Thyroid gland (tissue), 4 donors: ENCODE measurements around the gene ALDH3A1. TPM values are rescaled to one million over a fixed set of nuclear protein-coding genes. Genes with fewer than 3 reads are reported as not detected.

ENCODE experiments used
- DNase-seq, 2 donors: peaks; one replicate each; pipeline ENCODE4 v3.0.0-alpha.2; 2019
- H3K27ac ChIP-seq, 3 donors: fragments of 200-600 bp; sonication (generic); 1 replicate in 2 of 3; 2 replicates in 1 of 3; pipeline ENCODE4 v1.5.1; 2016 to 2019; ENCODE audit warnings: mild to moderate bottlenecking in 1 of 3, moderate library complexity in 1 of 3
- H3K27me3 ChIP-seq: fragments of 200-600 bp; sonication (generic); one replicate; pipeline ENCODE4 v1.5.1; 2019
- H3K36me3 ChIP-seq, 2 donors: fragments of 200-600 bp; sonication (generic); one replicate each; pipeline ENCODE4 v1.5.1; 2016 to 2019
- H3K4me1 ChIP-seq, 2 donors: fragments of 200-600 bp; sonication (generic); one replicate each; pipeline ENCODE4 v1.5.1; 2017 to 2019
- H3K4me3 ChIP-seq, 3 donors: fragments of 200-600 bp; sonication (generic); replicated peaks in 1 of 3; 1 replicate in 2 of 3; 2 replicates in 1 of 3; pipeline ENCODE4 v1.5.1; 2016; ENCODE audit warnings: mild to moderate bottlenecking in 1 of 3
- H3K9me3 ChIP-seq: fragments of 200-600 bp; sonication (generic); one replicate; pipeline ENCODE4 v1.5.1; 2017
- POLR2A ChIP-seq, 2 donors: fragments of 450-650 bp; IDR thresholded peaks; one replicate each; pipeline ENCODE4 v1.6.1; 2017; ENCODE audit warnings: antibody characterized with exemption in 2 of 2, mild to moderate bottlenecking in 2 of 2, moderate library complexity in 1 of 2
- WGBS, 2 donors: methylation state at CpG; one replicate each; pipeline ENCODE4 v1.1.5; 2017; 5-methylcytosine and 5-hydroxymethylcytosine counted together
- intact Hi-C: fragments of 100-400 bp; cut with DNase I; formaldehyde crosslinking; loops from one replicate; pipeline ENCODE4 v1.15.1; 2023
- total RNA-seq, 4 donors: library from RNA; depleted of rRNA; stranded (reverse); fragments of >200 nt; gene quantifications; one replicate each; pipeline ENCODE4 v1.2.3, GENCODE V29; 2016
- TF ChIP-seq, protein P1 (sequence below), 6 experiments: fragments of 200-600 bp in 3 of 6; fragments of 450-650 bp in 3 of 6; sonication (generic) in 3 of 6; IDR thresholded peaks; one replicate each; pipeline ENCODE4 v1.5.1; 2016 to 2019; ENCODE audit warnings: antibody characterized with exemption in 6 of 6, mild to moderate bottlenecking in 2 of 6, inconsistent platforms in 1 of 6, moderate library complexity in 1 of 6

The ALDH3A1 gene
- total RNA-seq, 4 donors from 2014 or later, result 0.94 to 1.6 (median 1.1) TPM; not detected in 1

DNA sequence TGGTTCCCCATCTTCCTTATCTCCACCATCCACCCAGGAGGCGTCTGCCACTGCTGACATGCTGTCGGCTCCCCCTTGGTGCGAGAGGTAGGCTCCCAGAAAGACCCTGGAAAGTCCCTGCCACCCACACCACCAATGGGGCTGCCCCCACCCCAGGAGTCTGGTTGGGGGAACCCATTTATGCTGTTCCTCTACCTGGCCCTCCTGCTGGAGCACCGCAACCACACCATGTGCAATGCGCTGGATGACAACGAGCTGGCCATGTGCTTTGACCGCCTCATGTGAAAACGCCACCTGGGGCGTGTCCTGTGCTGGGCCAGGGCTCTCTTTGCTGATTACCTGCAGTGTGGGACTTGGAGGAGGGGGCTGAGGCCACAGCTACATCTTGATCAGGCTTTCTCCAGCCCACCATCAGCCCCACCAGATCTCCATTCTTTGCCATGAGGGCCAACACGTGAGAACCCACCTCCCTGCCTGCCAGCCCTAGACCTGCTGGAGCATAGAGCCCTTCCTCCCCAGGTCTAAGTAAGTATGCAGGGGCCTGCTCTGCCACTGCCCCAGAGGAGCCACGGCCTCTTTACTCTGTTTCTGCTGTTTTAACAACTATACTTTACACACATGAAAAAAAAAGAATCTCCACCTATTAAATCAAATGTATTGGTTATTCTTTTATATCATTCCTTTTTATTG is 7.9 kb upstream of the ALDH3A1 start:
- 84 to 89% methylated on average over 9 to 11 of the region's 11 CpGs for WGBS, 2 donors
- TF ChIP-seq, protein P1, sequence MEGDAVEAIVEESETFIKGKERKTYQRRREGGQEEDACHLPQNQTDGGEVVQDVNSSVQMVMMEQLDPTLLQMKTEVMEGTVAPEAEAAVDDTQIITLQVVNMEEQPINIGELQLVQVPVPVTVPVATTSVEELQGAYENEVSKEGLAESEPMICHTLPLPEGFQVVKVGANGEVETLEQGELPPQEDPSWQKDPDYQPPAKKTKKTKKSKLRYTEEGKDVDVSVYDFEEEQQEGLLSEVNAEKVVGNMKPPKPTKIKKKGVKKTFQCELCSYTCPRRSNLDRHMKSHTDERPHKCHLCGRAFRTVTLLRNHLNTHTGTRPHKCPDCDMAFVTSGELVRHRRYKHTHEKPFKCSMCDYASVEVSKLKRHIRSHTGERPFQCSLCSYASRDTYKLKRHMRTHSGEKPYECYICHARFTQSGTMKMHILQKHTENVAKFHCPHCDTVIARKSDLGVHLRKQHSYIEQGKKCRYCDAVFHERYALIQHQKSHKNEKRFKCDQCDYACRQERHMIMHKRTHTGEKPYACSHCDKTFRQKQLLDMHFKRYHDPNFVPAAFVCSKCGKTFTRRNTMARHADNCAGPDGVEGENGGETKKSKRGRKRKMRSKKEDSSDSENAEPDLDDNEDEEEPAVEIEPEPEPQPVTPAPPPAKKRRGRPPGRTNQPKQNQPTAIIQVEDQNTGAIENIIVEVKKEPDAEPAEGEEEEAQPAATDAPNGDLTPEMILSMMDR (IDR thresholded peaks at IDR 0.05), result no peak
- TF ChIP-seq POLR2A (IDR thresholded peaks at IDR 0.05), result no peak
- Histone ChIP-seq H3K27ac (no peak overlapping the region), H3K4me1 (peaks cover 18 to 24% of the 10 kb centered on the region in 2 donors), H3K4me3 (no peak overlapping the region), H3K27me3 (no peaks in the 10 kb centered on the region), H3K9me3 (no peaks in the 10 kb centered on the region), H3K36me3 (no peaks in the 10 kb centered on the region)
- intact Hi-C loops, result no loop called here
- DNase-seq, result no peak

DNA sequence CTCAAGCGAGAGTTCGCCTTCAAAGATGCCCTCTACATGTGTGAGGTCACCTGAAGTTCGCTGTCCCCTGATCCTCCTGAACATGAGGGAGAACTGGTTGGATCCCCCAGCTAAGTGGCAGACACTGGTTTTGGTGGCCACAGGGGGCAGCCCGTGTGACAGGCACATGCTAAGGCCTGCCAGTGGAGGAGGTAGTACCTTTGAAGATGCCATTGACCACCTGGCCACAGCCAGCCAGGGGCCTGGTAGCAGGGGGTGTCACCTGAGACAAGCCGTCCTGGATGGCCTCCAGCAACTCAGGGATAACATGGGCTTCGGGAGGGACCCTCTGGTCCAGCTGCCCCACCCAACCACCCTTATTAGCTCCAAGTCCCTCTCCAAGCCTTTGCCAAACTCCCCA is 7.3 kb upstream of the ALDH3A1 start:
- Histone ChIP-seq H3K27me3 (no peaks in the 10 kb centered on the region), H3K4me3 (no peak overlapping the region), H3K27ac (no peak overlapping the region), H3K36me3 (no peaks in the 10 kb centered on the region), H3K9me3 (no peaks in the 10 kb centered on the region), H3K4me1 (peaks cover 18 to 30% of the 10 kb centered on the region in 2 donors)
- DNase-seq, result no peak
- TF ChIP-seq POLR2A (IDR thresholded peaks at IDR 0.05), result no peak
- TF ChIP-seq, protein P1 (IDR thresholded peaks at IDR 0.05), result no peak
- WGBS, 2 donors, result 88 to 91% methylated on average over 5 to 6 of the region's 6 CpGs
- intact Hi-C loops, result no loop called here

DNA sequence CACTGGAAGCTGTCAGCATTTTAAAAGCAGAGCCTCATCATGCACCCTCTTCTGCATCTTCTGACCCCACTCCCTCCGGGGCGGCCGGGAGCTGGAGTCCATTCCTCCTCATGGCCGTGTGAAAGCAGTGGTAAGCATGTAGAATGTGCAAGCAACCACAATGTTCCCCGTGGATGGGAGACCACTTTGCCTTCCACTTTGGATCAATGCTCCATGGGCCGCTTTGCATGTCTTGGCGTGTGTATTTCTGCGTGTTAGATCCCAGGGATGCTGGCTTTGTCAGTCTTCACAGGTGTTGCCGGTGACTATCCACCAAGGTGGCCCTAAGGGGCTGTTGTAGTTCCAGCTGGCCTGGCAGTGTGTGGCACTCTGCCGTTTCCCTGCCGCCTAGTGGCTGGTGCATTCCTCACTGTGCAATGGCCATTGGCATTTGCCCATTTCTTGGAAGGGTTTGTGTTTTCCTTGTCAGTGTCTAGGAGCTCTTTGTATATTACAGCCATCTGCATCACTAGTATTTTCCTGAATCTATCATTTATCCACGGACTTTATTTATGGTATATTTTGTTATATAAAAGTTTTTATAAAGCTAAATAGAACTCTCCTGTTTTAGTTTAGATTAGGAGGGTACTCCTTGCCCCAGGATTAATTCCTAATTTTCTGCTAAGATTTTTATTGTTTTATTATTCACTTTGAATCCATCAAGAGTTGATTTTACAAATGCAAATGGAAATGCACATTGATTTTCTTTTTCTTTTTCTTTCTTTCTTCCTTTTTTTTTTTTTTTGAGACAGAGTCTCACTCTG is 5.8 kb upstream of the ALDH3A1 start:
- Histone ChIP-seq H3K27me3 (no peaks in the 10 kb centered on the region), H3K4me1 (peaks cover 18 to 37% of the 10 kb centered on the region in 2 donors), H3K36me3 (no peaks in the 10 kb centered on the region), H3K9me3 (no peaks in the 10 kb centered on the region), H3K4me3 (no peak overlapping the region), H3K27ac (peak overlapping the region; percentile 51 to 94 (median 60))
- TF ChIP-seq POLR2A (IDR thresholded peaks at IDR 0.05), result no peak
- TF ChIP-seq, protein P1 (IDR thresholded peaks at IDR 0.05), result peak in 5 of 6 experiments; percentile 26 to 77 (median 67)
- WGBS, 2 donors, result 72 to 75% methylated on average over 9 to 12 of the region's 12 CpGs
- peak; percentile 72 to 84 for DNase-seq
- intact Hi-C loops, result no loop called here

DNA sequence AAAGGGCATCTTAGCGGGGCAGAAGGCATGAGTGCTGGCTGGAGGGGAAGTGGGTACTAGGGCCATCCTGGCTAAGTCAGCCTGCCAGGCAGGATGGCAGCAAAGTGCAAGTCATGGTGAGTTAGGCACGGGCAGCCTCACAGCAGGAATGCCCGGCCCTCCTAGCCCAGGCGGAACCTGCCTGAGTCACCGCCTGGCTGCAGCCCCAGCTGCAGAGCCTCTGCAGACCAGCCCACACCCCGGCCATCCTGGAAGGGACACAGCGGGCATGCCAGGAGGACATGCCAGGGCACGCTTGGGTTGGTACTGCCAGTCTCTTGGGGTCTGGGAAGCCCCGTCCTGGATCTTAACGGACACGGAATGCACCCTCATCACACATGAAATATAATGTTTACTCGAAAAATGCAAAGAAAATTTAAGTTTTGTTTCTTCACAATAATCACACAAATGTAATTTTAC is 5.0 kb upstream of the ALDH3A1 start:
- peak overlapping the region; percentile 81 to 98 (median 94) for H3K27ac ChIP-seq
- H3K4me3 ChIP-seq, result no peak overlapping the region
- no peaks in the 10 kb centered on the region for H3K36me3 ChIP-seq
- WGBS, 2 donors, result 35 to 37% methylated on average over 7 to 11 of the region's 12 CpGs
- peak; percentile 97 to 98 for DNase-seq
- peaks cover 18 to 45% of the 10 kb centered on the region in 2 donors for H3K4me1 ChIP-seq
- no peaks in the 10 kb centered on the region for H3K9me3 ChIP-seq
- no peaks in the 10 kb centered on the region for H3K27me3 ChIP-seq
- intact Hi-C loops, result no loop called here
- TF ChIP-seq, protein P1 (IDR thresholded peaks at IDR 0.05), result no peak
- TF ChIP-seq POLR2A (IDR thresholded peaks at IDR 0.05), result peak in 1 of 2 donors; percentile 54
